Measurements from ENCODE around the gene MDC1. TPM values are rescaled to one million over a fixed set of nuclear protein-coding genes. Genes with fewer than 3 reads are reported as not detected.
A peak's percentile ranks its signal among the peaks of the same experiment; 100 is the strongest.
"Not testable (repeated sequence)": the region's sequence is repeated elsewhere in the genome, so short reads cannot be mapped to it uniquely, and the experiment has no call there.

Gene MDC1, protein sequence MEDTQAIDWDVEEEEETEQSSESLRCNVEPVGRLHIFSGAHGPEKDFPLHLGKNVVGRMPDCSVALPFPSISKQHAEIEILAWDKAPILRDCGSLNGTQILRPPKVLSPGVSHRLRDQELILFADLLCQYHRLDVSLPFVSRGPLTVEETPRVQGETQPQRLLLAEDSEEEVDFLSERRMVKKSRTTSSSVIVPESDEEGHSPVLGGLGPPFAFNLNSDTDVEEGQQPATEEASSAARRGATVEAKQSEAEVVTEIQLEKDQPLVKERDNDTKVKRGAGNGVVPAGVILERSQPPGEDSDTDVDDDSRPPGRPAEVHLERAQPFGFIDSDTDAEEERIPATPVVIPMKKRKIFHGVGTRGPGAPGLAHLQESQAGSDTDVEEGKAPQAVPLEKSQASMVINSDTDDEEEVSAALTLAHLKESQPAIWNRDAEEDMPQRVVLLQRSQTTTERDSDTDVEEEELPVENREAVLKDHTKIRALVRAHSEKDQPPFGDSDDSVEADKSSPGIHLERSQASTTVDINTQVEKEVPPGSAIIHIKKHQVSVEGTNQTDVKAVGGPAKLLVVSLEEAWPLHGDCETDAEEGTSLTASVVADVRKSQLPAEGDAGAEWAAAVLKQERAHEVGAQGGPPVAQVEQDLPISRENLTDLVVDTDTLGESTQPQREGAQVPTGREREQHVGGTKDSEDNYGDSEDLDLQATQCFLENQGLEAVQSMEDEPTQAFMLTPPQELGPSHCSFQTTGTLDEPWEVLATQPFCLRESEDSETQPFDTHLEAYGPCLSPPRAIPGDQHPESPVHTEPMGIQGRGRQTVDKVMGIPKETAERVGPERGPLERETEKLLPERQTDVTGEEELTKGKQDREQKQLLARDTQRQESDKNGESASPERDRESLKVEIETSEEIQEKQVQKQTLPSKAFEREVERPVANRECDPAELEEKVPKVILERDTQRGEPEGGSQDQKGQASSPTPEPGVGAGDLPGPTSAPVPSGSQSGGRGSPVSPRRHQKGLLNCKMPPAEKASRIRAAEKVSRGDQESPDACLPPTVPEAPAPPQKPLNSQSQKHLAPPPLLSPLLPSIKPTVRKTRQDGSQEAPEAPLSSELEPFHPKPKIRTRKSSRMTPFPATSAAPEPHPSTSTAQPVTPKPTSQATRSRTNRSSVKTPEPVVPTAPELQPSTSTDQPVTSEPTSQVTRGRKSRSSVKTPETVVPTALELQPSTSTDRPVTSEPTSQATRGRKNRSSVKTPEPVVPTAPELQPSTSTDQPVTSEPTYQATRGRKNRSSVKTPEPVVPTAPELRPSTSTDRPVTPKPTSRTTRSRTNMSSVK (N-terminal part only)
- 10.2 and 11.0 TPM in 2 replicates for total RNA-seq

DNA sequence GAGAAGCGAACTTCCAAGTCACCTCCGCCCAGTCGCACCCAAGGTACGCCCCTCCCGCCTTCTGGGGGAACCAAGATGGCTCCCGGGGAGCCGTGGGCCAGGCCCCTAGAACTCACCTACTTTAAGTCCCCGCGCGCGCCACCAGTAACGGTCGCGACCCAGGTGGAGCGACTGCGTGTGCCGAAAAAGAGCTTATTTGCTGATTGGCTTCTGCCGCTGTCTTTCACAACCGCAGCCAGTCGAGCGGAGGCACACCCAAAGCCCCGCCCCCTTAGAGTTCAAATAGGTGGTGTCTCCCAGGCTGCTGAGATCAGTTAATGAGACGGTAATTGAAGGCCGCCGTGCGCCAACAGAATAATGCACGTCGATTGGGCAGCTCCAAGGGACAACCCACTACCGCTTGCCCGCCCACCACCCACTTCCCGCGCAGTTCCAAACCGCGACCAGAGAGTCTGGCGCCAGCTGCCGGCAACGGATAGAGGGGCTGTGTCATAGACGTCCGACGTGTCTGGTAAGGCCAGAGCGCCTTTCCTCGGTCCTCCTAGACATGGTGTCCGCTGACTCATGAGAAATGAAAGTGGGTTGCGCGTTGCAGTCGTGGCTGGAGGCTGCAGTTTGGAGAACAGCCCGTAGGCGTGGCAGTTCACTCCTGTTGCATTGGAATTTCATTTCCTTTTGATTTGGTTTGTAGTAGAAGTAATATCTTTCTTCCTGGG, at the start of gene MDC1:
TSS of gene MDC1 (minus strand) at position 153 of the 716 bp plus-strand sequence. CDS start 2,106 bp downstream, outside the sequence.
- DNase-seq (ENCODE audit: low read depth, low spot score), result peak; percentile 100

DNA sequence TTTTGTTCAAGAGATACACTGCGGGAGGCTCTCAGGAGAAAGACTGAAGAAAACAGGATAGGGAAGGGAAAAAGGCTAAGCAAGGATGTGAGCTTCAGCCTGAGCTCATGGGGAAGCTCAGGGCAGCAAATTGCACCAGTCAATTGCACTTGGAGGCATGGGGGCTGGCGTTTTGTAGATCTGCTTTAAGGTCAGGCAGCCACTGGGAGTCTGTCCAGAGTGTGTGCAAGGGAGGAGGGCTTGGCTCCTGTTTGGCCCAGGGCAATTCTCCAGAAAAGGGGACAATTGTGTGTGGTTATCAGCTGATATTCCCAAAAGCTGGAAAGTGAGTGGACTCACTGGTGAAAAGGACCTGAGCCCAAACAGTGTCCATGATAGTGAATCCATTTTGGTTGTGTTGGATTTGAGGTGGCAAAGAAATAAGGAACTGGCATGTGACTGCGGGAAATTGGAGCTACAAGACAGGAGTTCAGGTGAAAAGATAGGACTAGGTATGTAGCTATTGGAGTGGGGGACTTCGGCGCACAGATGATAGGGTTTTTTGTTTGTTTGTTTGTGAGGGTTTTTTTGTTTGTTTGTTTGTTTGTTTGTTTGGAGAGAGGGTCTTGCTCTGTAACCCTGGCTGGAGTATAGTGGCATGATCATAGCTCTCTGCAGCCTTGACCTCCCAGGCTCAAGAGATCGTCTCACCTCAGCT, 49.5 kb upstream of the MDC1 start:
- no peak for DNase-seq (ENCODE audit: low read depth, low spot score)

DNA sequence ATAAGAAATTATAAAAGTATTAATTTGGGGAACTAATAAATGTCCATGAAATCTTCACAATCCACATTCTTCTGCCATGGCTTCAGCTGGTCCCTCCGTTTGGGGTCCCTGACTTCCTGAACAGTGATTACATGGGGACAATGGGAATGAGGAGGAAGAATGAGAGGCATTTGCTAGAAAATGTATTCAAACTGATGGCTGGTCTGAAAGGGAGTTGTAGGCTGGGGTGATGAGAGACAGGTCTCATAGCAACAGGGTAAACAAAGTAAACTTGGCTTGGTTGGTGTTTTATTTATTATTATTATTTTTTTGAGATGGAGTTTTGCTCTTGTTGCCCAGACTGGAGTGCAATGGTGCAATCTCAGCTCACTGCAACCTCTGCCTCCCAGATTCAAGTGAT, 48.4 kb upstream of the MDC1 start:
- DNase-seq (ENCODE audit: low read depth, low spot score), result not testable (repeated sequence)

DNA sequence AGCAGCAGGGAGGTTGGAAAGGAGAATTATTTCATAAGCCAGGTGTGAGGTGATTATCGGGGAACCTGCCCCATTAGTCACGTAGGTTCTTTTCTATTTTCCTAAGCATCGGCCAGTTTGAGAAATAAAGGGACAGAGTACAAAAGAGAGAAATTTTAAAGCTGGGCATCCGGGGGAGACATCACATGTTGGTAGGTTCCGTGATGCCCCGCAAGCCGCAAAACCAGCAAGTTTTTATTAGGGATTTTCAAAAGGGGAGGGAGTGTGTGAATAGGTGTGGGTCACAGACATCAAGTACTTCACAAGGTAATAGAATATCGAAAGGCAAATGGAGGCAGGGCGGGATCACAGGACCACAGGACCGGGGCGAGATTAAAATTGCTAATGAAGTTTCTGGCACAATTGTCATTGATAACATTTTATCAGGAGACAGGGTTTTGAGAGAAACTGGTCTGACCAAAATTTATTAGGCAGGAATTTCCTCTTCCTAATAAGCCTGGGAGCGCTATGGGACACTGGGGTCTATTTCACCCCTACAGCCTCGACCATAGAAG, 47.5 kb upstream of the MDC1 start:
- not testable (repeated sequence) for DNase-seq (ENCODE audit: low read depth, low spot score)

DNA sequence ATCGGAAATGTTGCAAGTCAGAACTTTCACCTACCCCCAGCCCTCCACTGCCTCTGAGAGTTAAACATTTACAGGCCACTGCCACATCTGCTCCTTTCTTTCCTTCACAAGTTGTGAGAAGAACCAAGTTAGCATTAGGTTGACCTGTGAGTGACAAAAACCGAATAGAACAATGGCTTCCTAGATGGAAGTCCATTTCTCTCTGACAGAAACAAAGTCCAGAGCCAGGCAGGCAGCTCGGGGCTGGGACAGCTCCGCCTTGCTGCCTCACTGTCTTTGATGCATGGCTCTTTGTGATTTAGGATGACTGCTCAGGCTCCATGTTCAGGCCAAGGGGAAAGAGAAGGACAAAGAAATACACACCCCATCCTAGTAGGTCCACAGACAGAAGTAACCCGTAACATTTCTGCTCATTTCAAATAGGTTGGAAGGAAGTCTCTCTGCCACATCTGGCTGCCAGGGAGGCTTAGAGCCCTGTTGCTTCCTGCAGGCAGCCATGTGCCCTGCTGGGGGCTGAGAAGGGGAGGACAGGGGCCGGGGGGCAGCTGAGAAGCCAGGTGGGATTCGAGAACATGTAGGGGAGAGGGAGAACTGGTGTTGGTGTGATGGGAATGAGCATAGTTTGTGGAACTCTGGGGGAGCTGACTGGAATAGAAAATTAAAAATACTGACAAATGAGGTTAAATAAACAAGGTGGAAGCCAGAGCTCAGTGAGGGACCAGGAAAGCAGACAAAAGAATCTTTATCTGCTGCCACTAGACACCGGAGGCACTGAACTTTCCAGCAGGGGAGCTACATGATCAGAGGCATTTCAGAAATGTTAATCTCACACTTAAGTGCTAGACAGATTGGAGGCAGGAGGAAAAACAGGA, 46.8 kb upstream of the MDC1 start:
- DNase-seq (ENCODE audit: low read depth, low spot score), result no peak

DNA sequence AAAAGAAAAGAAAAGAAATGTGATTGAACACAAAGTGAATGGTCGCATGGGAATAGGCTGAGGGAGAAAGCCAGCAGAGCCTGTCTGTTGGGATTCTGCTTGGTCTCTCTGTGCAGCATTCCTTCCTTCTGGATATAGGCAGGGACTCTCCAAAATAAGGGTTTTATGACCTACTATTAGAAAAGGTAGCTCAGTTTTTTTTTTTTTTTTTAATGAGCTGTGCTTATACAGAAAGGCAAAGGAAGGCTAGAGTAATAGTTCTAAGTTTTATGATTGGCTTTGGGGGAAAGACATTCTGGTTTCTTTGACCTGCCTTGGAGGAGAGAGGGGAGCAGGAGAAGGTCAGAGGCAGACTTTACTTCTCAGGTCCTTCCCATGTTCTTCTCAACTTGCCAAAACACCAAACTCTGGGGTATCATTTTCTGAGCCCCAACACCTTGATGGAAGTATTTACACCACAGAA, 46.1 kb upstream of the MDC1 start:
- no peak for DNase-seq (ENCODE audit: low read depth, low spot score)

DNA sequence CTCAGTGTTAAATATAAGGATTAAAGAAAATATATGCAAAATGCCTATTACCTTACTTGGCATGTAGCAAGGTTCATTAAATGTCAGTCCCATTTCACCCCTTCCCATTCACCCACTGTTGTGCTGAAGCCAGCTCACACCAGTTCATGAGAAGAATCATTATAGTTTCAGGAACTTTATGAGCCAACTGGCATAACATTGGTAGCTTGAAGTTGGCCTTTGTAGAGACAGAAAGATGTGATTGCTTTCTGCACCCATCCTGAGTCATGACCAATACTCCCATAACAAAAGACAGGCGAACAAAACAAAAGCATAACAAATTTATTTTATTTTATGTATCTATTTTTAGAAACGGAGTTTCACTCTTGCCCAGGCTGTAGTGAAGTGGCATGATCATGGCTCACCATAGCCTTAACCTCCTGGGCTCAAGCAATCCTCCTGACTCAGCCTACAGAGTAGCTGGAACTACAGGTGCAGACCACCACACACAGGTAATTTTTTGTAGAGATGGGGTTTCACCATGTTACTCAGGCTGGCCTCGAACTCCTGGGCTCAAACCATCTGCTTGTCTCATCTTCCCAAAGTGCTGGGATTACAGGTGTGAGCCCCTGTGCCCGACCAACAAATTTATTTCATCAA, 44.8 kb upstream of the MDC1 start:
- DNase-seq (ENCODE audit: low read depth, low spot score), result no peak

DNA sequence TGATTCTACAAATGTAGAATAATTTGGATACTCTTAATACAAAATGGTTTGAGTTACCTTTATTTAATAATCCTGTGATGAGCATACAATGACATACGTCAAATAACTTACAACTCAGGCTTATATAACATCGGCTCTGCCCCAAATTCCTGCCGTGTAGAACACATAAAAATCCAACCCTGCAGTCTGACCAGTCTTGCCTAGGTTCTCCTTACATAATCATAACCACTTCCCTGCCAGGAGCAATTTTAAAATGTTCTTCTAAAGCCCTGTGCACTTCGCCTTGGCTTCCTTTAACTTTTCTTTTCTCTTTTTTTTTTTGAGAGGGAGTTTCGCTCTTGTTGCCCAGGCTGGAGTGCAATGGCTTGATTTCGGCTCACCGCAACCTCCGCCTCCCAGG, 43.5 kb upstream of the MDC1 start:
- no peak for DNase-seq (ENCODE audit: low read depth, low spot score)

DNA sequence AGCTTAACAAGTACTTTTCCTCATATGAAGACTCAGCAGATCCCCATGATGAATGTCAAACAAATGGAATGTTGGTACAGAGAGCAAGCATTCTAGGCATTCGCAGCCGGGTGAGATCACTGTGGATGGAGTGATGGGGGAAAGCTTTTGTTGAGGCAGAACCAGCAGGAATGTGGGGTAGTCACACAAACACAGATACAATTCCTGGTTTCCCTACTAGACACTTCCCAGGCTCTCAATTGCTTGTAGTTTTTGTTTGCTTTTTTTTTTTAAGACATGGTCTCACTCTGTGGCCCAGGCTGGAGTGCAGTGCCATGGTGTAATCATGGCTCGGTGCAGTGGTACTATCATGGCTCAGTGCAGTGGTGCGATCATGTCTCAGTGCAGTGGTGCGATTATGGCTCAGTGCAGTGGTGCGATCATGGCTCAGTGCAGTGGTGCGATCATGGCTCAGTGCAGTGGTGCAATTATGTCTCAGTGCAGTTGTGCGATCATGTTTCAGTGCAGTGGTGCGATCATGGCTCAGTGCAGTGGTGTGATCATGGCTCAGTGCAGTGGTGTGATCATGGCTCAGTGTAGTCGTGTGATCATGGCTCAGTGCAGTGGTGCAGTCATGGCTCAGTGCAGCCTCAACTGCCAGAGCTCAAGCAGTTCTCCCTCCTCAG, 42.6 kb upstream of the MDC1 start:
- DNase-seq (ENCODE audit: low read depth, low spot score), result no peak

DNA sequence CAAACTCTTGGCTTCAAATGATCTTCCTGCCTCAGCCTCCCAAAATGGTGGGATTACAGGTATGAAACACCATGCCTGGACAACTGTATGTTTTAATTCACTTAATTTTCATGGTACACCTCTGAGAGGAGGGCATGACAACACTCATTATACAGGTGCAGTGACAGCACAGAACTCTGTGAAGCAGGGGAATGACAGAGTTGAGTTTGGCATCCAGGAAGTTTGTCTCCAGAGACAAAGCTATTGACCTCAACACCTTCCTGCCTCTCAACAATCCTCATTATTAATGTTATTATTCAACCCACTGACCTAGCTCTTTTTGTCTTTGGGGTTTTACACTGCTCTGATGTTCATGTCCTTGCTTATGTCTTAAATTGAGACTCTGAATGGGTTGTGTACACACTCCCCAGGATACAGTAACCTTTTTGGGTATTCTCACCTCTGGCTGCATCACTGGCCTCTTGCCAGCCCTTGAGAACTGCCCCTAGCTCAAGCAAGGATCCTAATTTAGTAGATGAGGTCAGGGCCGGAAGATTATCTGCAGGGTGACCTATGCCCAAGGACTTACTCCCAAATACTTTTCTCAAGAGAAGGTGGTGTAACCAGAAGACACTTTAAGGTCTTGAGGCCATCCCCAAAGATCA, 40.3 kb upstream of the MDC1 start:
- no peak for DNase-seq (ENCODE audit: low read depth, low spot score)

DNA sequence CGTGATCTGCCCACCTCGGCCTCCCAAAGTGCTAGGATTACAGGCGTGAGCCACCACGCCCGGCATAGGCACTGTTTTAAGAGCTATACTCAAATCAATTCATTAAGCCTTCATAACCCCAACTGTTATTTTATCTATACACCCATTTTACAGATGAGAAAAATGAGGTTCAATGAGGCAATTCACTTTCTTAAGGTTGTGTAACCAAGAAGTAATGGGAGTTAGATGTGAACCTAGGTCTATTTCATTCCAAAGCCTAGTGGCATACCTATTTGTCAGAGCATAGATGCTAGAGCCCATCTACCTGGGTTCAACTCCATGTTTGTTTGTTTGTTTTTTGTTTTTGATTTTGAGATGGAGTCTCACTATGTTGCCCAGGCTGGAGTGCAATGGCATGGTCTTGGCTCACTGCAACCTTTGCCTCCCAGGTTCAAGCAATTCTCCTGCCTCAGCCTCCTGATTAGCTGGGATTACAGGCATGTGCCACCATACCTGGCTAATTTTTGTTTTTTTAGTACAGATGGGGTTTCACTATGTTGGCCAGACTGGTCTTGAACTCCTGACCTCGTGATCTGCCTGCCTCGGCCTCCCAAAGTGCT, 39.4 kb upstream of the MDC1 start:
- DNase-seq (ENCODE audit: low read depth, low spot score), result not testable (repeated sequence)

DNA sequence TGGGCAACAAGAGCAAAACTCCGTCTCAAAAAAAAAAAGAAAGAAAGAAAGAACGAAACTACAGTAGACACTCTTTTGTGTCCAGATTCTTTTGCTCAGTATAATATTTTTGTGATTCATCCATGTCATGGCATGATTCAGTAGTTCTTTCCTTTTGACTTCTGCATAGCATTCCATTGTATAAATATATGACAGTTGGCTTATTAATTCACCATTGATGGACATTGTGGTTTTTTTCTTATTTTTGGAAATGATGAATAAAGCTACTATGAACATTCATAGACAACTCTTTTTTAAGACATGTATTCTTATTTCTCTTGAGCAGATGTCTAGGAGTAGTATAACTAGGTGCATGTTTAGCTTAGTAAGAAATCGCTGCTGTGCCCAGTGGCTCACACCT, 37.5 kb upstream of the MDC1 start:
- DNase-seq (ENCODE audit: low read depth, low spot score), result no peak

DNA sequence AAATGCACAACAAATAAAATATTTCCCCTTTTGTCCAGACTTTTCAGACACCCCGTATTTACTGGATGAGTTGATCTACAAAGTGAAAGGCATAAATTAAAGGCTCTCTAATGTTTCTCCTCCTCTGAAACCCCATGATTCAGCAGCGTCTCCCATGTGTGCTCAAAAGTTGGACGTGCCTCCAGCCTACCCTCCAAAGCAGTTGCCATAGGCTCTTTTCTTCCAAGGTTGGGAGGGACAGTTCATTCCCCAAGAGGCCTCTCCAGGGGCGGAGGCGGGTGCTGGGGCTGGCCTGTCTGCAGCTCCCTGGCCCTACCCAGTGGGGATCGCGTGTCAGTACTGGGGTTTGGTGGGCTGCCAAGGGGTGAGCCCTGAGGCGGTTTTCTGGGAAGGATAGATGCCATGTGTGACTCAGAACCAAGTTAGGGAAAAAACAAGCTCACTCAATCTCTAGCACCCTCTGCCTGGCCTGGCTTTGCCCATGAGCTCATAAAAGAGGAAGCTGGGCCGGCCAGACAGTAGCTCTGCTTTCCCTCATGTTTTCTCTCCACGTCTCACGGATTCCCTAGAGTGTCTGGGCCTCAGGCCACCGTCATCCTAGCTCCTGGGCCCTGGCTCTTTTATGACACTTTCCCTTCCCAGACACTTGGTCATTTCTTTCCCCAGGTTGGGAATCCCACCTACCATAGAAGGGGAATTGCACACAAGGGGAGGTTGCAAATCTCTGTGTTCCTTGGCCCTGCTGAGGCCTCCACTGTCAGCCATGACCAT, 35.3 kb upstream of the MDC1 start:
- peak; percentile 99 for DNase-seq (ENCODE audit: low read depth, low spot score)

DNA sequence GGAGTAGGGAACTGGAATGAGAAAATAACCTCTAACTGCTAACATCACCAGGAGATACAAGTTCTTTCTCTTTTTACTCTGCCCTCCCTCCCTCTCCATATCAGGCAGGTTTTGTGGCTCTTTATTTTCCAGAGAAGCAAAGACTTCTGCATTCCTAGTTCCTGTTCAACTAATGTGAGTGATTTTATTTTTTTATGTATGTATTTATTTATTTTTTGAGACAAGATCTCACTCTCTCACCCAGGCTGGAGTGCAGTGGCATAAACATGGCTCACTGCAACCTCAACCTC, 33.2 kb upstream of the MDC1 start:
- DNase-seq (ENCODE audit: low read depth, low spot score), result no peak

DNA sequence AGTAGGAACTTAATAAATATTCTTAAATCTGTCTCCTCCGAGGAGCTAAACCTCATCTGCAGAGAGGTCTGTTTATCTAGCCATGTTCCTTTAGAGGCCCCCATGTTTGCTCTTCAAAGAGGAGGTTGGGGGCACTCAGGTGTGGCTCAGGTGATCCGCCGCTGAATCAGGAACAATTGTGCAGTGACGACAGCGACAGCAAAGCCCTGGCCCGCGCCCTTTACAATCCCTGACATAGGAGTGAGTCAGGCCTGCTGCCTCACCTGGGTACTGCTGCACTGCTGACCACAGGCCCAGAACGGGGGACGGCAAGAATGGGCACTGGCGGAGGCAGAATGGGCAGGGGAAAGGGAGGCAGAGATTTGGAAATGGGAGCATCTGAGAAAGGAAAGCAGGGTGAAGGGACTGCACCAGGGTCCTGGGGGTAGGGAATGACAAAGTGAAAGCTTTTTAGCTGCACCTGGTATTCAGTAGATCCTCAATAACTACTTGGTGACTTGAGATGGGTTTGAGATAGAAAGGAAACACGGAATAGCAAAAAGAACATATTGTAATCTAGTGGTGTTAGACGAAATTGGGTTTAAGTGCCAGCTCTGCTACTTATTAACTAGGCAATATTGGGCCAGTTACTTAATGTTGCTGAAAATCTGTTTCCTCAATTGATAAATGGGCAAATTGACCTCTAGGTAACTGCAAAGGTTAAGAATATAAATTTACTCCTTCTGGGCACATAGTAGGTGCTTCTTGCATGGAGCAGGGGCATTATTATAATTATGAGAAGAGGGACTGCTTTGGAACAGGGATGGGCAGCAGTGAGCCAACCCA, 32.7 kb upstream of the MDC1 start:
- DNase-seq (ENCODE audit: low read depth, low spot score), result no peak

Measured in pulmonary artery endothelial cell (primary cell).